GM12878 (cell line): ENCODE results near the gene DIS3L2. TPM values are rescaled to one million over a fixed set of nuclear protein-coding genes. Genes with fewer than 3 reads are reported as not detected.

Experiments
- ATAC-seq: fragments of 200-7000 bp; cut with Tn5 transposase; 3 replicates; pipeline ENCODE4 v1.9.1; 2020; ENCODE audit warnings: mild to moderate bottlenecking, moderate library complexity
- BruUV-seq: library from RNA; stranded (reverse); fragments of 400-500 nt; replicated peaks from 2 replicates; lab custom pipeline; 2021; lab: Mats Ljungman, UMichigan
- CTCF ChIA-PET: fragments of 300-600 bp; sonication (Branson Sonifier 250); formaldehyde crosslinking; extraction: SDS; loops from one replicate; lab custom pipeline; 2021; ENCODE audit warnings: inconsistent platforms; lab: Yijun Ruan, JAX
- POLR2A ChIA-PET: fragments of 350-600 bp; formaldehyde crosslinking; extraction: SDS; loops from one replicate; lab custom pipeline; 2021; ENCODE audit warnings: inconsistent platforms; lab: Charles Lee
- RAD21 ChIA-PET: fragments of 300-600 bp; sonication (Branson Sonifier 250); formaldehyde crosslinking; loops from one replicate; lab custom pipeline; 2023; ENCODE audit warnings: antibody characterized with exemption; ENCODE audit not compliant: unreplicated experiment; lab: Charles Lee
- SMC1A ChIA-PET: fragments of 300-600 bp; sonication (Branson Sonifier 250); formaldehyde crosslinking; loops from one replicate; lab custom pipeline; 2023; ENCODE audit not compliant: unreplicated experiment, uncharacterized antibody; lab: Charles Lee
- DNase-seq: peaks from one replicate; pipeline ENCODE4 v3.0.0-alpha.2; 2011; ENCODE audit warnings: low read depth, low spot score
- FAIRE-seq: peaks from 3 replicates; lab custom pipeline; 2011; peaks lifted over from hg19 to GRCh38; lab: Jason Lieb, UNC
- H2AFZ ChIP-seq: 2 replicates; pipeline ENCODE4 v1.6.0; 2011; ENCODE audit warnings: low read depth, low read length, control low read depth; ENCODE audit not compliant: control insufficient read depth
- H3K27ac ChIP-seq: 2 replicates; pipeline ENCODE4 v1.5.1; 2011; ENCODE audit warnings: control low read depth; ENCODE audit not compliant: control insufficient read depth, insufficient read depth
- H3K27me3 ChIP-seq, 2 experiments: replicated peaks in 1 of 2; 2 replicates each; pipeline versions ENCODE4 v1.6.0 to v1.6.1; 2011; ENCODE audit warnings: low read length in 1 of 2; ENCODE audit not compliant: control insufficient read depth in 2 of 2, insufficient read depth in 2 of 2
- H3K36me3 ChIP-seq, 2 experiments: 2 replicates each; pipeline ENCODE4 v1.5.1; 2011; ENCODE audit warnings: low read length in 1 of 2; ENCODE audit not compliant: control insufficient read depth in 2 of 2, insufficient read depth in 2 of 2
- H3K4me1 ChIP-seq: 2 replicates; pipeline ENCODE4 v1.6.1; 2011; ENCODE audit warnings: mild to moderate bottlenecking, low read length, moderate library complexity, mixed read lengths; ENCODE audit not compliant: control insufficient read depth, insufficient read depth
- H3K4me2 ChIP-seq: 2 replicates; pipeline ENCODE4 v1.6.0; 2011; ENCODE audit warnings: control low read depth; ENCODE audit not compliant: control insufficient read depth, insufficient read depth
- H3K4me3 ChIP-seq: fragments of 200-600 bp; sonication (generic); 2 replicates; pipeline ENCODE4 v1.5.1; 2016
- H3K79me2 ChIP-seq: 2 replicates; pipeline ENCODE4 v1.6.0; 2011; ENCODE audit warnings: low read length; ENCODE audit not compliant: control insufficient read depth, insufficient read depth
- H3K9ac ChIP-seq: 2 replicates; pipeline ENCODE4 v1.8.0; 2011; ENCODE audit warnings: low read length, control low read depth, mixed read lengths; ENCODE audit not compliant: control insufficient read depth, insufficient read depth
- H3K9me3 ChIP-seq: replicated peaks from 3 replicates; pipeline ENCODE4 v1.5.1; 2011; ENCODE audit warnings: mild to moderate bottlenecking, low read length; ENCODE audit not compliant: control insufficient read depth, insufficient read depth
- H4K20me1 ChIP-seq: 2 replicates; pipeline ENCODE4 v1.6.0; 2011; ENCODE audit not compliant: control insufficient read depth, insufficient read depth
- CBX5 ChIP-seq: sonication (generic); IDR thresholded peaks from 2 replicates; pipeline ENCODE4 v1.6.1; 2016; ENCODE audit warnings: low read depth, moderate library complexity, mild to moderate bottlenecking, inconsistent platforms
- FOS ChIP-seq: IDR thresholded peaks from 3 replicates; pipeline ENCODE4 v1.6.1; 2011; ENCODE audit warnings: borderline replicate concordance; ENCODE audit not compliant: insufficient read length; ENCODE audit errors: extremely low read depth
- HDAC6 ChIP-seq: fragments of 200-600 bp; sonication (generic); IDR thresholded peaks from one replicate; pipeline ENCODE4 v1.8.0; 2017; ENCODE audit warnings: antibody characterized with exemption; ENCODE audit not compliant: unreplicated experiment
- HDGF ChIP-seq: fragments of 450-650 bp; IDR thresholded peaks from 2 replicates; pipeline ENCODE4 v1.6.1; 2016; ENCODE audit warnings: antibody characterized with exemption
- MTA2 ChIP-seq: fragments of 450-650 bp; IDR thresholded peaks from 2 replicates; pipeline ENCODE4 v1.6.1; 2016; ENCODE audit warnings: low read depth, mild to moderate bottlenecking, moderate library complexity
- NFIC ChIP-seq: IDR thresholded peaks from 2 replicates; pipeline ENCODE4 v1.6.1; 2012; ENCODE audit warnings: low read depth, mild to moderate bottlenecking, inconsistent platforms, low read length, moderate library complexity
- SIX5 ChIP-seq: IDR thresholded peaks from 2 replicates; pipeline ENCODE4 v1.6.1; 2011; ENCODE audit warnings: mild to moderate bottlenecking, low read depth, low read length, moderate library complexity; ENCODE audit not compliant: severe bottlenecking
- SRF ChIP-seq, 2 experiments: IDR thresholded peaks; 2 replicates each; pipeline ENCODE4 v1.6.1; 2011; ENCODE audit warnings: low read depth in 2 of 2, low read length in 2 of 2, mild to moderate bottlenecking in 1 of 2, moderate library complexity in 1 of 2
- STAT3 ChIP-seq: IDR thresholded peaks from 2 replicates; pipeline ENCODE4 v1.6.1; 2011; ENCODE audit warnings: low read depth, low read length, improper control_type of control experiment
- TBL1XR1 ChIP-seq: IDR thresholded peaks from 2 replicates; pipeline ENCODE4 v1.6.1; 2012; ENCODE audit warnings: low read depth, low read length, improper control_type of control experiment
- TCF7 ChIP-seq: IDR thresholded peaks from 2 replicates; pipeline ENCODE4 v1.6.1; 2014; ENCODE audit warnings: antibody characterized with exemption, borderline replicate concordance
- ZNF622 ChIP-seq: fragments of 450-650 bp; IDR thresholded peaks from 2 replicates; pipeline ENCODE4 v1.6.1; 2017; ENCODE audit warnings: mild to moderate bottlenecking, inconsistent platforms
- WGBS: methylation state at CpG from one replicate; pipeline ENCODE4 v1.1.6; 2016; ENCODE audit warnings: low lambda C conversion rate; ENCODE audit not compliant: insufficient replicate concordance, insufficient coverage; ENCODE audit errors: missing lambda C conversion rate; 5-methylcytosine and 5-hydroxymethylcytosine counted together
- in situ Hi-C: fragments of 300-500 bp; cut with MboI; formaldehyde crosslinking; loops from 9 replicates; pipeline ENCODE4 v1.14.3; 2018; ENCODE audit warnings: mixed read lengths
- intact Hi-C: fragments of 100-400 bp; cut with micrococcal nuclease; formaldehyde crosslinking; loops from one replicate; pipeline ENCODE4 v1.14.2; 2022; ENCODE audit not compliant: unreplicated experiment
- polyA plus RNA-seq, 11 experiments: library from polyadenylated mRNA; depleted of rRNA in 4 of 11; unstranded in 6 of 11; stranded (reverse) in 5 of 11; fragments of >200 nt; fragmentation: Nextera tagmentation in 4 of 11; fragmentation: Illumina TruSeq in 1 of 11; extraction: Ambion mirVana in 4 of 11; extraction: Trizol in 1 of 11; gene quantifications; 1 replicate in 1 of 11; 2 replicates in 10 of 11; pipeline versions ENCODE4 v1.2.1 to v1.2.3, GENCODE V29; 2011 to 2016; ENCODE audit warnings: inconsistent platforms in 2 of 11, missing spikeins in 2 of 11, low read depth in 1 of 11
- total RNA-seq, 4 experiments: library from RNA; depleted of rRNA in 3 of 4; stranded (reverse); fragments of >200 nt in 3 of 4; fragmentation: Illumina TruSeq in 1 of 4; extraction: Trizol in 1 of 4; gene quantifications; 2 replicates each; pipeline versions ENCODE4 v1.2.1 to v1.2.3, GENCODE V29; 2013 to 2021
- TF ChIP-seq, protein P1 (sequence below): fragments of 450-650 bp; IDR thresholded peaks from 2 replicates; pipeline ENCODE4 v1.6.1; 2016; ENCODE audit warnings: mild to moderate bottlenecking
- TF ChIP-seq, protein P2 (sequence below): IDR thresholded peaks from 2 replicates; pipeline ENCODE4 v1.6.1; 2012; ENCODE audit warnings: improper control_type of control experiment, low read depth, low read length; ENCODE audit not compliant: insufficient replicate concordance
- TF ChIP-seq, protein P3 (sequence below): fragments of 450-650 bp; IDR thresholded peaks from 2 replicates; pipeline ENCODE4 v1.6.1; 2016; ENCODE audit warnings: mild to moderate bottlenecking, moderate library complexity, borderline replicate concordance

The DIS3L2 gene
- total and polyA plus RNA-seq, 10 of the 15 experiments (the other 5 are each of a cell fraction or from before 2014, with no cell fraction given) = 3.5 to 27.1 (median 16.0) TPM

DNA sequence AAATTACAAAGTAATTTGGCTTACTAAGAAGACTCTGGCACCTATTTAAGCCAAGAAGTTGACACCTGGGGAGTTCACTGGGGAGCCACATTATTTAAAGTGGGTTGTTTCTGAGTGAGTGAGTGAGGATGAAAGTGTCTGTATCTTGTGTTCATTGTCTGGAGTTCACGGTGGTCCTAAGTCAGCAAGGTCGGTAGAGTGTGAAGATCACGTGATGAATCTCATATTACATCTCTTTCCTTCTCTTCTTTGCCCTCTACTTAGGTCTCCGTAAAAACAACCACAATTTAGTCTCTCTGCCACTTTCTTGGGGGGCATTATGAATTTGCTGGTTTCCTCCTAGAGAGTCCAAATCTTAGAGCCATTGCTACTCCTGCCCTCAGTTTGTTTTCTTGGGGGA is 67.8 kb downstream of the DIS3L2 start:
- SMC1A ChIA-PET = no interaction called here
- peaks cover 18% of the 10 kb centered on the region; the same call in 1 of the 2 replicates for H3K4me1 ChIP-seq
- H3K4me2 ChIP-seq = no peak overlapping the region
- H3K9me3 ChIP-seq = no peaks in the 10 kb centered on the region
- POLR2A ChIA-PET = no interaction called here
- 0 out of 4 replicates have a peak, but pooled peaks cover 0 to 2% of the 10 kb centered on the region in 2 experiments for H3K36me3 ChIP-seq
- FAIRE-seq (no peak), DNase-seq (no peak), ATAC-seq (no peak)
- 72% methylated on average over 4 of the region's 4 CpGs for WGBS
- RAD21 ChIA-PET = no interaction called here
- H3K79me2 ChIP-seq = no peaks in the 10 kb centered on the region
- H3K4me3 ChIP-seq = no peak overlapping the region
- no peaks in the 10 kb centered on the region for H3K27me3 ChIP-seq
- no TSS peak for BruUV-seq
- in situ Hi-C loops (no loop called here), intact Hi-C loops (no loop called here)
- H3K9ac ChIP-seq = no peak overlapping the region
- CTCF ChIA-PET = no interaction called here
- no peak overlapping the region for H3K27ac ChIP-seq
- peaks cover 6% of the 10 kb centered on the region; the same call in 1 of the 2 replicates for H4K20me1 ChIP-seq
- no peak overlapping the region for H2AFZ ChIP-seq
- TF ChIP-seq CBX5 (no peak), TBL1XR1 (no peak), STAT3 (no peak), SRF (IDR thresholded peaks at IDR 0.05; ENCODE audit: low read depth in 2 of 2, low read length in 2 of 2) (no peak), SIX5 (no peak), NFIC (no peak), HDGF (no peak), HDAC6 (no peak), ZNF622 (no peak), FOS (no peak), TCF7 (no peak), MTA2 (no peak)
- TF ChIP-seq, protein P1, sequence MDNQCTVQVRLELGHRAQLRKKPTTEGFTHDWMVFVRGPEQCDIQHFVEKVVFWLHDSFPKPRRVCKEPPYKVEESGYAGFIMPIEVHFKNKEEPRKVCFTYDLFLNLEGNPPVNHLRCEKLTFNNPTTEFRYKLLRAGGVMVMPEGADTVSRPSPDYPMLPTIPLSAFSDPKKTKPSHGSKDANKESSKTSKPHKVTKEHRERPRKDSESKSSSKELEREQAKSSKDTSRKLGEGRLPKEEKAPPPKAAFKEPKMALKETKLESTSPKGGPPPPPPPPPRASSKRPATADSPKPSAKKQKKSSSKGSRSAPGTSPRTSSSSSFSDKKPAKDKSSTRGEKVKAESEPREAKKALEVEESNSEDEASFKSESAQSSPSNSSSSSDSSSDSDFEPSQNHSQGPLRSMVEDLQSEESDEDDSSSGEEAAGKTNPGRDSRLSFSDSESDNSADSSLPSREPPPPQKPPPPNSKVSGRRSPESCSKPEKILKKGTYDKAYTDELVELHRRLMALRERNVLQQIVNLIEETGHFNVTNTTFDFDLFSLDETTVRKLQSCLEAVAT = no peak
- TF ChIP-seq, protein P2, sequence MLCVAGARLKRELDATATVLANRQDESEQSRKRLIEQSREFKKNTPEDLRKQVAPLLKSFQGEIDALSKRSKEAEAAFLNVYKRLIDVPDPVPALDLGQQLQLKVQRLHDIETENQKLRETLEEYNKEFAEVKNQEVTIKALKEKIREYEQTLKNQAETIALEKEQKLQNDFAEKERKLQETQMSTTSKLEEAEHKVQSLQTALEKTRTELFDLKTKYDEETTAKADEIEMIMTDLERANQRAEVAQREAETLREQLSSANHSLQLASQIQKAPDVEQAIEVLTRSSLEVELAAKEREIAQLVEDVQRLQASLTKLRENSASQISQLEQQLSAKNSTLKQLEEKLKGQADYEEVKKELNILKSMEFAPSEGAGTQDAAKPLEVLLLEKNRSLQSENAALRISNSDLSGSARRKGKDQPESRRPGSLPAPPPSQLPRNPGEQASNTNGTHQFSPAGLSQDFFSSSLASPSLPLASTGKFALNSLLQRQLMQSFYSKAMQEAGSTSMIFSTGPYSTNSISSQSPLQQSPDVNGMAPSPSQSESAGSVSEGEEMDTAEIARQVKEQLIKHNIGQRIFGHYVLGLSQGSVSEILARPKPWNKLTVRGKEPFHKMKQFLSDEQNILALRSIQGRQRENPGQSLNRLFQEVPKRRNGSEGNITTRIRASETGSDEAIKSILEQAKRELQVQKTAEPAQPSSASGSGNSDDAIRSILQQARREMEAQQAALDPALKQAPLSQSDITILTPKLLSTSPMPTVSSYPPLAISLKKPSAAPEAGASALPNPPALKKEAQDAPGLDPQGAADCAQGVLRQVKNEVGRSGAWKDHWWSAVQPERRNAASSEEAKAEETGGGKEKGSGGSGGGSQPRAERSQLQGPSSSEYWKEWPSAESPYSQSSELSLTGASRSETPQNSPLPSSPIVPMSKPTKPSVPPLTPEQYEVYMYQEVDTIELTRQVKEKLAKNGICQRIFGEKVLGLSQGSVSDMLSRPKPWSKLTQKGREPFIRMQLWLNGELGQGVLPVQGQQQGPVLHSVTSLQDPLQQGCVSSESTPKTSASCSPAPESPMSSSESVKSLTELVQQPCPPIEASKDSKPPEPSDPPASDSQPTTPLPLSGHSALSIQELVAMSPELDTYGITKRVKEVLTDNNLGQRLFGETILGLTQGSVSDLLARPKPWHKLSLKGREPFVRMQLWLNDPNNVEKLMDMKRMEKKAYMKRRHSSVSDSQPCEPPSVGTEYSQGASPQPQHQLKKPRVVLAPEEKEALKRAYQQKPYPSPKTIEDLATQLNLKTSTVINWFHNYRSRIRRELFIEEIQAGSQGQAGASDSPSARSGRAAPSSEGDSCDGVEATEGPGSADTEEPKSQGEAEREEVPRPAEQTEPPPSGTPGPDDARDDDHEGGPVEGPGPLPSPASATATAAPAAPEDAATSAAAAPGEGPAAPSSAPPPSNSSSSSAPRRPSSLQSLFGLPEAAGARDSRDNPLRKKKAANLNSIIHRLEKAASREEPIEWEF = no peak
- TF ChIP-seq, protein P3, sequence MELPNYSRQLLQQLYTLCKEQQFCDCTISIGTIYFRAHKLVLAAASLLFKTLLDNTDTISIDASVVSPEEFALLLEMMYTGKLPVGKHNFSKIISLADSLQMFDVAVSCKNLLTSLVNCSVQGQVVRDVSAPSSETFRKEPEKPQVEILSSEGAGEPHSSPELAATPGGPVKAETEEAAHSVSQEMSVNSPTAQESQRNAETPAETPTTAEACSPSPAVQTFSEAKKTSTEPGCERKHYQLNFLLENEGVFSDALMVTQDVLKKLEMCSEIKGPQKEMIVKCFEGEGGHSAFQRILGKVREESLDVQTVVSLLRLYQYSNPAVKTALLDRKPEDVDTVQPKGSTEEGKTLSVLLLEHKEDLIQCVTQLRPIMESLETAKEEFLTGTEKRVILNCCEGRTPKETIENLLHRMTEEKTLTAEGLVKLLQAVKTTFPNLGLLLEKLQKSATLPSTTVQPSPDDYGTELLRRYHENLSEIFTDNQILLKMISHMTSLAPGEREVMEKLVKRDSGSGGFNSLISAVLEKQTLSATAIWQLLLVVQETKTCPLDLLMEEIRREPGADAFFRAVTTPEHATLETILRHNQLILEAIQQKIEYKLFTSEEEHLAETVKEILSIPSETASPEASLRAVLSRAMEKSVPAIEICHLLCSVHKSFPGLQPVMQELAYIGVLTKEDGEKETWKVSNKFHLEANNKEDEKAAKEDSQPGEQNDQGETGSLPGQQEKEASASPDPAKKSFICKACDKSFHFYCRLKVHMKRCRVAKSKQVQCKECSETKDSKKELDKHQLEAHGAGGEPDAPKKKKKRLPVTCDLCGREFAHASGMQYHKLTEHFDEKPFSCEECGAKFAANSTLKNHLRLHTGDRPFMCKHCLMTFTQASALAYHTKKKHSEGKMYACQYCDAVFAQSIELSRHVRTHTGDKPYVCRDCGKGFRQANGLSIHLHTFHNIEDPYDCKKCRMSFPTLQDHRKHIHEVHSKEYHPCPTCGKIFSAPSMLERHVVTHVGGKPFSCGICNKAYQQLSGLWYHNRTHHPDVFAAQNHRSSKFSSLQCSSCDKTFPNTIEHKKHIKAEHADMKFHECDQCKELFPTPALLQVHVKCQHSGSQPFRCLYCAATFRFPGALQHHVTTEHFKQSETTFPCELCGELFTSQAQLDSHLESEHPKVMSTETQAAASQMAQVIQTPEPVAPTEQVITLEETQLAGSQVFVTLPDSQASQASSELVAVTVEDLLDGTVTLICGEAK = no peak
